Measurements from ENCODE around the gene TGFBI. TPM values are rescaled to one million over a fixed set of nuclear protein-coding genes. Genes with fewer than 3 reads are reported as not detected.

The TGFBI gene
- total RNA-seq, 1 donor from 2014 or later: 43.2 TPM

- no peak for TF ChIP-seq POLR2AphosphoS5 (IDR thresholded peaks at IDR 0.05; ENCODE audit: insufficient read depth in 1 of 2, low read depth in 1 of 2)
- TF ChIP-seq POLR2A (IDR thresholded peaks at IDR 0.05): no peak
- no peak for TF ChIP-seq CTCF (IDR thresholded peaks at IDR 0.05)
- Histone ChIP-seq H3K36me3 (no peaks in the 10 kb centered on the region), H3K4me1 (peaks cover 28% of the 10 kb centered on the region), H3K9me3 (no peaks in the 10 kb centered on the region), H3K27ac (no peak overlapping the region), H3K4me3 (no peak overlapping the region), H3K27me3 (no peaks in the 10 kb centered on the region)
- intact Hi-C loops (cut with DNase I): no loop called here
- no peak for DNase-seq (ENCODE audit: extremely low spot score in 2 of 2)
Measured at GRCh38 chr5:136036293-136036911, 7.6 kb downstream of the TGFBI start.

- no peaks in the 10 kb centered on the region for H3K27me3 ChIP-seq
- DNase-seq (ENCODE audit: extremely low spot score in 2 of 2): no peak
- intact Hi-C loops (cut with DNase I): no loop called here
- H3K9me3 ChIP-seq: no peaks in the 10 kb centered on the region
- H3K4me3 ChIP-seq: no peak overlapping the region
- H3K36me3 ChIP-seq: no peaks in the 10 kb centered on the region
- H3K4me1 ChIP-seq: peaks cover 28% of the 10 kb centered on the region
- H3K27ac ChIP-seq: no peak overlapping the region
- TF ChIP-seq POLR2AphosphoS5 (IDR thresholded peaks at IDR 0.05; ENCODE audit: insufficient read depth in 1 of 2, low read depth in 1 of 2): no peak
- no peak for TF ChIP-seq CTCF (IDR thresholded peaks at IDR 0.05)
- TF ChIP-seq POLR2A (IDR thresholded peaks at IDR 0.05): no peak
Measured at GRCh38 chr5:136037001-136037705, 8.4 kb downstream of the TGFBI start.

GRCh38 chr5:136038635-136039034, 9.8 kb downstream of the TGFBI start:
- H3K9me3 ChIP-seq: no peaks in the 10 kb centered on the region
- peaks cover 21% of the 10 kb centered on the region for H3K4me1 ChIP-seq
- TF ChIP-seq POLR2A (IDR thresholded peaks at IDR 0.05): no peak
- TF ChIP-seq POLR2AphosphoS5 (IDR thresholded peaks at IDR 0.05; ENCODE audit: insufficient read depth in 1 of 2, low read depth in 1 of 2): no peak
- no peak for TF ChIP-seq CTCF (IDR thresholded peaks at IDR 0.05)
- no peaks in the 10 kb centered on the region for H3K27me3 ChIP-seq
- H3K36me3 ChIP-seq: no peaks in the 10 kb centered on the region
- intact Hi-C loops (cut with DNase I): no loop called here
- H3K27ac ChIP-seq: no peak overlapping the region
- DNase-seq (ENCODE audit: extremely low spot score in 2 of 2): no peak
- H3K4me3 ChIP-seq: no peak overlapping the region

GRCh38 chr5:136039202-136039601, 10.4 kb downstream of the TGFBI start:
- Histone ChIP-seq H3K27ac (no peak overlapping the region), H3K4me1 (peaks cover 16% of the 10 kb centered on the region), H3K27me3 (no peaks in the 10 kb centered on the region), H3K36me3 (no peaks in the 10 kb centered on the region), H3K4me3 (no peak overlapping the region), H3K9me3 (no peaks in the 10 kb centered on the region)
- TF ChIP-seq POLR2A (IDR thresholded peaks at IDR 0.05): no peak
- TF ChIP-seq POLR2AphosphoS5 (IDR thresholded peaks at IDR 0.05; ENCODE audit: insufficient read depth in 1 of 2, low read depth in 1 of 2): no peak
- TF ChIP-seq CTCF (IDR thresholded peaks at IDR 0.05): no peak
- intact Hi-C loops (cut with DNase I): no loop called here
- DNase-seq (ENCODE audit: extremely low spot score in 2 of 2): no peak
